GM19372 (cell line): ENCODE results near the gene NOTUM.

Source experiments
- ATAC-seq: cut with Tn5 transposase; IDR thresholded peaks from one replicate; pipeline ENCODE4 v1.9.1; 2021; ENCODE audit warnings: mild to moderate bottlenecking, low read depth, moderate library complexity; ENCODE audit not compliant: unreplicated experiment

NOTUM gene

DNA sequence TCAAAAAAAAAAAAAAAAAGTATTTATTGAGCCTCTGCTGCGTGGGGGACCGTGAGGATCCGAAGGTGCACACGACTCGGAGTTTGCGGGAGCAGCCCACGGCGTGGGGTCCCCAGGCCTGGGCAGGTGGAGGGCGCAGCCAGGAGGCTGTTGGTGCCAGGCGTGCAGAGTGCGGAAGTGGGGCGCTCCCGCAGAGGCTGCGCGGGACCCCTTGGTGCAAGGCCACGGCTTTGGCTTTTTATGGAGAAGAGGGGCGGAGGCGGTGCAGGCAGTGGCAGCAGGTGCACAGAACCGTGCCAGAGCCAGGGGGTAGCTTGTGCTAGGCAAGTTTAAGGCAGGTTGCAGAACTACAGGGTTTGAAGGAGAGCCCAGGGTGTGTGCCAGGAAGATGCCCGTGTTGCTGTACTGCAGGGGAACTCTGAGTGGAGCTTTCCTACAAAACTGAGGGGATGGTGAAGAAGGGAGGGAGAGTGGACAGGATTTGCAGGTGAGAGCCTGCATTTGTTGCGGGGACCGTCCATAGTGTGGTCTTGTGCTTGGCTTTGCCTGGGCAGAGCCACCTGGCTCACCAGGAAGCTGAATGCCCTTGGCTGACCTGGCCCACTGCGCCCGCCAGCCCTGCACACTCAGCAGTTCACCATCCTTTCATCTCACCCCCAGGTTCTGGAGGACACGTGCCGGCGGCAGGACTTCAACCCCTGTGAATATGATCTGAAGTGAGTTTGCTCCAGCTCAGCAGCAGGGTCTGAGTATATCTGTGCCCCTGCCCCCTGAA lies 17.7 kb upstream of the NOTUM start:
- ATAC-seq: no peak

DNA sequence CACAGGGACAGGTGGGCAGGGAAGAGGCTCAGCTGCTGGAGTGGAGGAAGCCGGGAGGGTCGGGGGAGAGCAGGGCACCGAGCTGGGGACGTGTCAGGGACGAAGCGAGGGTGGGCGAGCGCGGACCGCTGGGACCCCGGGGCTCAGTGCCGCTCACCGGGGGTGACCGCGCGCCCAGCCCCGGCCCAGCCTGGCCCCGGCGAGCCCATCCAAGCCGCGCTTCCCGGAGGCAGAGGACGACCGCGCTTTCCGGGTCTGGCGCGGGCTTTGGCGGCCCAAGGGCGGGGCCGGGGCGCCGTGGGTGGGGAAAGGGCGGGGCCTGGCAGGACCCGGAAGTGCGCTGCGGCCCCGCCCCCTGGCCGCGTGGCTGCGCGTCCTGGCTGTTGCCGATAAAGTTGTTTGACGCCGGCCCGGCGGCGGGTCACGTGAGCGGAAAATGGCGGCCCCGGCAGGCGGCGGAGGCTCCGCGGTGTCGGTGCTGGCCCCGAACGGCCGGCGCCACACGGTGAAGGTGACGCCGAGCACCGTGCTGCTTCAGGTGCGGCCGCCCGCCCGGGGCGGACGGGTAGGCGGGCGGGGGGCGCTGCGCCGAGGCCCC lies 16.3 kb upstream of the NOTUM start, which contains the start of gene ASPSCR1:
Gene ASPSCR1, plus strand, starts transcription at position 419 of the 598 bp plus-strand sequence. Its CDS starts 18 bp downstream, at position 437.
- ATAC-seq: peak; percentile 78

GRCh38 chr17:81976332-81977210 lies 15.6 kb upstream of the NOTUM start:
- ATAC-seq: no peak

- no peak for ATAC-seq
Measured at GRCh38 chr17:81973432-81973831, 12.4 kb upstream of the NOTUM start.

- no peak for ATAC-seq
Measured at GRCh38 chr17:81968850-81969812, 8.1 kb upstream of the NOTUM start.

DNA sequence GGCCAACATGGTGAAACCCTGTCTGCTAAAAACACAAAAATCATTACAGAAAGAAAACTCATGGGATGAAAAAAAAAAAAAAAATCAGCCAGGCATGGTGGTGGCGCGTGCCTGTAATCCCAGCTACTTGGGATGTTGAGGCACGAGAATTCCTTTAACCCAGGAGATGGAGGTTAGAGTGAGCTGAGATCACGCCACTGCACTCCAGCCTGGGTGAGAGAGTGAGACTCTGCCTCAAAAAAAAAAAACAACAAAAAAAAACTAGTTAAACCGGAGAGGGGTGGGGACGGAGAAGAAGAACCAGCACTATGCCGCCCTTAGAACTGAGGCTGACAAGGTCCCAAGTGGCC lies 7.4 kb upstream of the NOTUM start:
- no peak for ATAC-seq

DNA sequence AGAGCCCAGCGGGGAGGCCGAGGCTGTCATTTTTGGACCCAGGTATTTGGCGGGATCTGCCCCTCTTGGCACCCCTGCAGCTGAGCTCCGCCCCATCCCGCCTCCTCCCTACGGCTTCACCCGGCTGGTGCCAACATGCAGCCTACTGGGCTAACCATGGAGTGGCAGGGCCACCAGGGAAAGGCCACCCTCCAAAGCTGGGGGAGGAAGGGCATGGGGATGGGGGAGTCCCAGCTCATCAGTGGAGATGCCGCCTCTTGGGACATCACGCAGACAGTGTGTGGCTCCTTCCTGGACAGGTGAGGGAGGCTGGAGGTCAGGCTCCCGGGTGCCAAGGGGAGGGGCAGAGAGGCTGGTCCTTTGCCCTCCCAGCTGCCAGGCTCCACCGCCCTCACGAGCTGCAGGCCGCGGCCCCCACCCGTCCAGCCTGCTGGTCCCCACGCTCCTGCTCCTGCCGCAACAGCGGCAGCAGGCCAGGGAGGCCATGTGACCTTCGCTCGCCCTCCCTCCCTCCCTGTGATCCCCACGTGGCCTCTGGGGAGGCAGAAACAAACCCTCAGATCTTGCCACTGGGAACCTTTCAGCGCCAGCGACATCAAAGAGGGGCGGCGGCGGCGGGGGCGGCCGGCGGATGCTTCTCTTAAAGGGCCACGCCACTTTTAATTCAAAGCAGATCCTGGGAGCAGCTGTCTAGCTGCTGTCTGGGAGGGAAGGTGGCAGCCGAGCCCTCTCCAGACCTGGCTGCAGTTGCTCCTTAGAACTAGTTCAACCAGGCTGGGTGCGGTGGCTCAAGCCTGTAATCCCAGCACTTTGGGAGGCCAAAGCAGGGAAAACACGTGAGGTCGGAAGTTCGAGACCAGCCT lies 6.8 kb upstream of the NOTUM start:
- ATAC-seq: no peak

GRCh38 chr17:81967244-81967532 lies 6.2 kb upstream of the NOTUM start:
- ATAC-seq: no peak

- no peak for ATAC-seq
Measured at GRCh38 chr17:81966343-81967243, 5.6 kb upstream of the NOTUM start.

DNA sequence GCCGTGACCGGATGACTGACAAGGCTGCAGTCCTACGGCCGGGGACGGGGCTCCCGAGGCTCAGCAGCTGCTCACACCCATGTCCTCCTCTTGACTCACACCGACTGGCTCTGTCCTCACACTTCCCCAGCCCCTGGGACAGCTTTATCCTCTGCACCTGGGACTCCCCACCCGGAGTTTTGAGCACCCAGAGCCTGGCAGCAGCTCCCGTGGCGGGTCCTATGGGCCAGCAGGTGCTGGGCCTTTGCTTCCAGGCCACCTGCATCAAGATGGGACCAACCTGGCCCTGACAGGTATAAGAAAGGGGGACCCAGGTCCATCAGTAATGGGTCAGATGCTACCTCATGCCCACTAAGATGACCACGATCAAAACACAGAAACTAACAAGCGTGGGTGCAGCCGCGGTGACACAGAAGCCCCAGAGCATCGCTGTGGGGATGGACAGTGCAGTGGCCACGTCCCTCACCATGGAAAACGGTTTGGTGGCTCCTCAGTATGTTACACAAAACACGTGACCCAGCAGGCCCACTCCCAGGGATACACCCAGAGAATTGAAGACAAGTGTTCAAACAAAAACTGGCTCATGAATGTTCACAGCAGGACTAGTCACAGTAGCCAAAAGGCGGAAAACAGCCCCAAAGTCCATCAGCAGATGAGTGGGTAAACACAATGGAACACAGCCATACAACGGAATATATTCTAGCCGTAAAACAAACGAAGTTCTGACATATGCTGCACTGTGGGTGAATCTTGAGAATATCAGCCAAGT lies 3.3 kb upstream of the NOTUM start:
- no peak for ATAC-seq

DNA sequence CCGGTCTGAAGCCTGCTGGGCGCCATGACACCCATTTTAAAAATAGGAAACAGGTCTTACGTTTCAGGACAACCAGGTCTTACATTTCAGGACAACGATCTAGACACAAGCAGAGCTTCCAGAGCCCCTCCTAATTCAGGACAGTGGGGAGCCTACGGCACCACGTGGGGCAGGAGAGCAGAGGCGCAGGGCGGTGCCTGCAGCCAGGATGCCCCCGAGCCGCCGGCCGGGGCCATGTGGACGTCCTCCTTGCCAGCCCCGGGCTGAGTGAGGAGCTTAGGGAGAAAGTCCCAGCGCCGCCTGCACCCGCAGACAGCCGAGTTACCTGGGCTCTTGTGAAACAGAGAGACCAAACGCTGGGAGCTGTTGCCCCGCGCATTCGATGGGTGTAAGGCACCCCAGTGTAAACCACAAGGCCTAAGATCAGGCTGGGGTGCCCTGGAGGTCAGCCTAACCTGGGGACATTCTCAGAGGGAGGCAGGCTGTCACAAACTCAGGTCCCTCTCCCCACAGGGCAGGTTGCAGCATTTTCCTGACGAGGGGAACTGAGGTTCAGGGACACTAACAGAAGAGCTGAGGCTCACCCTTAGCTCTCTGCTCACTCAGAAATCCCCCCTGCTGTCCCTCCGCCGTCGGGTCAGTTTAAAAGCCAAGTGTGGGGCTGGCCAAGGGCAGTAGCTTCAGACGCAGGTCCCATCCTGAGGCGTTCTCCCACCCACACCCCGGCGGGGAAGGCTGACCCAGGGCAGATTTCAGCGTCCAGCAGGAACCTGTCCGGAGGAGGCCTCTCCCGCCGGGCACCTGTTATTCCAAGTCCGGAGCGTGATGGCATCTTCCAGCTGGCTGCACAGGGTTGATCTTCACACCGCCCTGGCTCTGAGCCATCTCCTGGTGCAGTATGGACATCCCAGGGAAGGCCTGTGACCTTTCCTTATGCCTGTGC lies 1.8 kb upstream of the NOTUM start:
- no peak for ATAC-seq

DNA sequence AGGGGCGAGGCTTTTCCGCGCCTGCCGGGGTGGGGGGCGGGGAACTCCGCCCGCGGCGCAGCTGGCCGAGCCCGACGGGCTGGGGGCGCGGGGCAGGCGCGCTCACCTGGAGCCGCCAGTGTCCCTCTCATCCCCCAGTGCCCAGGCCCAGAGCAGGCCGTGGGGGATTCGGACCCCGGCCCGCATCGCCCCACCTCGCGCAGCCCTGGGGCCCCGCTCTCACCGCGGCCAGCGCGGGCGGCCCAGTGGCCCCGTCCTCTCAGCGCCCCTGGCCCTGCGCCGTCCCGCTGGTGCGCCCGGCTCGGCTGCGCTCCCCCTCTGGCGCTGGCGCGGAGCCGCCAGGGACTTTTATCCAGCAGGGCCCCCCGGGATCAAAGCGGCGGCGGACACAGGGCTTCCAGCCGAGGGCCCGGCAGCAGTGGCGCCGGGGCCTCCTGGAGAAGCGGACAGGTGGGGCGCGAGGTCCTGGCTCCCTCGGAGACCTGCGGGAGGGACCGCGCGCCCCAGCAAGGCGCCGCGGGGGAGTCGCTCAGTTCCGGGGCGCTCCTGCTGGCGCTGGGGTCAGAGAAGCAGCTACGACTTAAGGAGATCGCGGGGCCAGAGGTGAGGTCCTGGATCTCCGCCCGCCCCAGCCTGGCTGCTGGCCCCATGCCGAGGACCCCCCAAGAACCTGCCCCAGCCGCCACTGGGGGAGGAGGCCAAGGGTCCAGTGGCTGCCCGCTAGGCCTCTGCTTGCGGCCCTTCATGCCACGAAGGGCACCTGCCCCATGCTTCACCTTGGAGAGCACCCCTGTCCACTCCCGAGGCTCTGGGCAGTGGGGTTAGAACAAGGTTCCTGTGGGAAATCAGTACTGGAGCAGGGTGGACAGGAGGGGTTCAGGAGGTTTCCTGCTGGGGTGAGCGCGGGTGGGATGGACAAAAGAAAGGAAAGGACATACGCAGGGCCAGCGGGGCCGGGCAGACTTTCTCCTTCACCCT lies 823 bp upstream of the NOTUM start:
- ATAC-seq: no peak

DNA sequence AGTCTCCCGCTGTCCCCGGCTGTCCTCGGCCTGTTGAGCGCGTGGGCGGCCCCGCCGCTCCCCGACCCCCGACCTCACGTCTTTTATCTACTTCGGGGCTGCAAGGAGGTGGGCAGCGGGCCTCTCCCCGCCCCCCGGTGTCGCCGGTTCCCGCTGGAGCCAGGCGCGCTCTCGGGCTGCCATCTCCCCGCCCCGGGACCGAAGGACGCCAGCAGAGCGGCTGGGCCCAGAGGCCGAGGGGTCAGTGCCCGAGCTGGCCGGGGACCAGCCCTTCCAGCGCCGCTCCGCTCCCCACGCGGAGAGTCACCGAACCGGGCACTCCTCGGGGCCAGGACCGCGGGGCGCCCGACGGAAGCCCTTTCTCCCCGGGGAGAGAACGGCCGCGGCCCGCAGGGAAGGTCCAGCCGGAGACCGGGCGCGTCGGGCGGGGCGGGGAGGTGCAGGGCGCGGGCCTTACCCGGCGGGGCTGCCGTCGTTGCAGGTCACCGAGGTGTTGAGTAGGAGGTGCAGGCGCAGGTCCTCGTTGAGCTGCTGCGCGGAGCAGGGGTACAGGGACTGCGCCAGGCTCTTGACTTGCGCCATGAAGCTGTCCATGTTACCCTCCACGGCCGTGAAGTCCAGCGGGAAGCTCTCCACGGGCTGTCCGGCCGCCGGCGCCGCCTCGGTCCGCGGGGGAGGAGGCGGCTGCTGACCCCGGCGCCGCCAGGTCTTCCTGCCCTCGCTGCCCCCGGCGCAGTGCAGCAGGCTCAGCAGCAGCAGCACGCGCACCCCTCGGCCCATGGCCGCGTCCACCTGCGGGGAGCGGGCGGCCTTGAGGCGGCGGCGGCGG lies 643 bp downstream of the NOTUM start:
- ATAC-seq: no peak

DNA sequence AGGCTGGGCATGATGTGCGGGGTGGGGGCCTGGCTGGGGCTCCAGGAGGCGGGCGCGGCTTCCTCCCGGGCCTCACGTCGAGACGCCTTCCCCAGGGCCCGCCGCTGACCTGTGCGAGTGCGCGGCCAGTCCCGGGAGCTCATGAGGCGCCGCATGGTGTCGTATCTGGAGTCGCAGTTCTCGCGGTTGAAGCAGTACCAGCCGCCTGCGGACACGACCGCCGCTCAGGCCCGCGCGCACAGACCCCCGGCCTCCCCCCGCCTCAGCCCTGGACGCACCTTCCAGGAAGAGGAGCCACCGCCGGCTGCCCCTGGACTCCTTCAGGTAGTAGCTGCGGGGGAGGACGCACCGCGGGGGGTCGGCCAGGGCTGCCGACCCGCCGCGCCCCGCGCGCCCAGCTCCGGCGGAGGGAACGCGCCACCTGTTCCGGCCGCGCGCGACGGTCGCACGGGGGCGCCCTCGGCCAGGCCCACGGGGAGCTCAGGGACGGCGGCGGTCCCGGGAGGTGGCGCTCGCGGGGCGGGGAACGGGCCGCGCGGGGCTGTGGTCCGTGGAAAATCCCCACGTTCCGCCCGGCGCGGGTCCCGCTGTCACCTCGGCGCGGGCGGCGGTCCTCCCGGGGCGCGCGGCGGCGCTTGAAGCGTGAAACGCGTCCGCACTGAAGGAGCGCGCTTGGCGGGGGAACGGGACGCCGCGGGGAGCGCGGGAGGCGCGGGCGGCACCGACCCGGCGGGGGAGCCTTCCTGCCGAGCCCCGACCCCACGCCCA lies 1.4 kb downstream of the NOTUM start:
- no peak for ATAC-seq
